Dermis microvascular lymphatic vessel endothelial cell (primary cell): ENCODE data around the gene ARMC9. TPM values are rescaled to one million over a fixed set of nuclear protein-coding genes. Genes with fewer than 3 reads are reported as not detected.
A peak's percentile ranks its signal among the peaks of the same experiment; 100 is the strongest.
"Not testable (repeated sequence)": the region's sequence is repeated elsewhere in the genome, so short reads cannot be mapped to it uniquely, and the experiment has no call there.

Source experiments
- DNase-seq, 2 donors: peaks; one replicate each; pipeline versions ENCODE4 v3.0.0 to v3.0.0-alpha.2; 2010; ENCODE audit warnings: low read depth in 2 of 2
- total RNA-seq: library from RNA; depleted of rRNA; stranded (reverse); fragments of >200 nt; gene quantifications from 2 replicates; pipeline ENCODE4 v1.2.1, GENCODE V29; 2014

Gene ARMC9
- total RNA-seq, 1 donor from 2014 or later, result 6.0 TPM

GRCh38 chr2:231397011-231397927 lies 198.8 kb downstream of the ARMC9 start:
- DNase-seq, result no peak

GRCh38 chr2:231397928-231398294 lies 199.5 kb downstream of the ARMC9 start:
- DNase-seq, result no peak

GRCh38 chr2:231398585-231398984 lies 200.2 kb downstream of the ARMC9 start:
- no peak for DNase-seq

GRCh38 chr2:231399046-231399852 lies 200.8 kb downstream of the ARMC9 start:
- no peak for DNase-seq

GRCh38 chr2:231399853-231400680 lies 201.6 kb downstream of the ARMC9 start:
- DNase-seq, result peak in 1 of 2 donors; percentile 39

GRCh38 chr2:231400681-231401080 lies 202.2 kb downstream of the ARMC9 start:
- not testable (repeated sequence) for DNase-seq

- not testable (repeated sequence) for DNase-seq
Measured at GRCh38 chr2:231401101-231401500, 202.7 kb downstream of the ARMC9 start.

- not testable (repeated sequence) for DNase-seq
Measured at GRCh38 chr2:231403421-231404182, 205.2 kb downstream of the ARMC9 start.

GRCh38 chr2:231404183-231404578 lies 205.8 kb downstream of the ARMC9 start:
- not testable (repeated sequence) for DNase-seq

- DNase-seq, result peak; percentile 25 to 57
Measured at GRCh38 chr2:231405601-231406367, 207.4 kb downstream of the ARMC9 start.

GRCh38 chr2:231407686-231408085 lies 209.3 kb downstream of the ARMC9 start:
- DNase-seq, result not testable (repeated sequence)

GRCh38 chr2:231408304-231408703 lies 209.9 kb downstream of the ARMC9 start:
- not testable (repeated sequence) for DNase-seq

GRCh38 chr2:231409776-231410175 lies 211.3 kb downstream of the ARMC9 start:
- DNase-seq, result no peak

GRCh38 chr2:231410293-231411004 lies 212.0 kb downstream of the ARMC9 start:
- DNase-seq, result no peak

- no peak for DNase-seq
Measured at GRCh38 chr2:231411237-231411636, 212.8 kb downstream of the ARMC9 start.

- DNase-seq, result peak; percentile 35 to 79
Measured at GRCh38 chr2:231411831-231412617, 213.6 kb downstream of the ARMC9 start.

- DNase-seq, result no peak
Measured at GRCh38 chr2:231412618-231412963, 214.2 kb downstream of the ARMC9 start.

- no peak for DNase-seq
Measured at GRCh38 chr2:231413456-231413855, 215.0 kb downstream of the ARMC9 start.
